GM12878 (cell line): ENCODE results near the gene RAD51B.

Source experiments
- CREB1 ChIP-seq: IDR thresholded peaks from 2 replicates; pipeline ENCODE4 v1.6.1; 2012; ENCODE audit warnings: low read depth, mild to moderate bottlenecking, inconsistent platforms
- CTCF ChIP-seq, 3 experiments: IDR thresholded peaks in 2 of 3; conservative IDR thresholded peaks in 1 of 3; 2 replicates each; pipeline ENCODE4 v1.5.1; 2011; ENCODE audit warnings: low read depth in 3 of 3, low read length in 3 of 3, mild to moderate bottlenecking in 3 of 3, control low read depth in 2 of 3, moderate library complexity in 2 of 3, inconsistent platforms in 1 of 3, mixed read lengths in 1 of 3; ENCODE audit not compliant: control insufficient read depth in 2 of 3, insufficient read depth in 1 of 3; ENCODE audit errors: extremely low read depth in 1 of 3
- ESRRA ChIP-seq: IDR thresholded peaks from 2 replicates; pipeline ENCODE4 v1.6.1; 2012; ENCODE audit warnings: mild to moderate bottlenecking, low read length, improper control_type of control experiment
- HDGF ChIP-seq: fragments of 450-650 bp; IDR thresholded peaks from 2 replicates; pipeline ENCODE4 v1.6.1; 2016; ENCODE audit warnings: antibody characterized with exemption
- SIX5 ChIP-seq: IDR thresholded peaks from 2 replicates; pipeline ENCODE4 v1.6.1; 2011; ENCODE audit warnings: mild to moderate bottlenecking, low read depth, low read length, moderate library complexity; ENCODE audit not compliant: severe bottlenecking
- SREBF2 ChIP-seq: IDR thresholded peaks from 2 replicates; pipeline ENCODE4 v1.6.1; 2012; ENCODE audit warnings: mild to moderate bottlenecking, low read length
- SRF ChIP-seq, 2 experiments: IDR thresholded peaks; 2 replicates each; pipeline ENCODE4 v1.6.1; 2011; ENCODE audit warnings: low read depth in 2 of 2, low read length in 2 of 2, mild to moderate bottlenecking in 1 of 2, moderate library complexity in 1 of 2
- USF2 ChIP-seq: IDR thresholded peaks from 2 replicates; pipeline ENCODE4 v1.6.1; 2011; ENCODE audit warnings: low read depth, low read length, improper control_type of control experiment, borderline replicate concordance
- ZNF274 ChIP-seq: IDR thresholded peaks from one replicate; pipeline ENCODE4 v1.8.0; 2011; ENCODE audit not compliant: insufficient read length, insufficient read depth
- TF ChIP-seq, protein P1 (sequence below): IDR thresholded peaks from 2 replicates; pipeline ENCODE4 v1.6.1; 2012; ENCODE audit warnings: low read length, inconsistent platforms

- TF ChIP-seq SREBF2, result no peak
- no peak for TF ChIP-seq CTCF (IDR thresholded peaks at IDR 0.05 in 2 of 3, conservative IDR thresholded peaks at IDR 0.05 in 1 of 3; ENCODE audit: control insufficient read depth in 2 of 3, extremely low read depth in 1 of 3, insufficient read depth in 1 of 3, low read depth in 3 of 3, low read length in 3 of 3)
- TF ChIP-seq, protein P1, sequence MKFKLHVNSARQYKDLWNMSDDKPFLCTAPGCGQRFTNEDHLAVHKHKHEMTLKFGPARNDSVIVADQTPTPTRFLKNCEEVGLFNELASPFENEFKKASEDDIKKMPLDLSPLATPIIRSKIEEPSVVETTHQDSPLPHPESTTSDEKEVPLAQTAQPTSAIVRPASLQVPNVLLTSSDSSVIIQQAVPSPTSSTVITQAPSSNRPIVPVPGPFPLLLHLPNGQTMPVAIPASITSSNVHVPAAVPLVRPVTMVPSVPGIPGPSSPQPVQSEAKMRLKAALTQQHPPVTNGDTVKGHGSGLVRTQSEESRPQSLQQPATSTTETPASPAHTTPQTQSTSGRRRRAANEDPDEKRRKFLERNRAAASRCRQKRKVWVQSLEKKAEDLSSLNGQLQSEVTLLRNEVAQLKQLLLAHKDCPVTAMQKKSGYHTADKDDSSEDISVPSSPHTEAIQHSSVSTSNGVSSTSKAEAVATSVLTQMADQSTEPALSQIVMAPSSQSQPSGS, result no peak
- TF ChIP-seq ESRRA, result no peak
- no peak for TF ChIP-seq USF2
- TF ChIP-seq ZNF274, result no peak
- no peak for TF ChIP-seq SIX5
- no peak for TF ChIP-seq HDGF
- TF ChIP-seq SRF (IDR thresholded peaks at IDR 0.05; ENCODE audit: low read depth in 2 of 2, low read length in 2 of 2), result no peak
- no peak for TF ChIP-seq CREB1
Measured at GRCh38 chr14:68634874-68635595, 815.5 kb downstream of the RAD51B start.
